ENCODE data around the gene CEP112. TPM values are rescaled to one million over a fixed set of nuclear protein-coding genes. Genes with fewer than 3 reads are reported as not detected.

The CEP112 gene
- total and polyA plus RNA-seq, 2 of the 13 experiments (the other 11 are each of a cell fraction or from before 2014, with no cell fraction given): 1.2 to 3.4 TPM

- TF ChIP-seq, protein P1, sequence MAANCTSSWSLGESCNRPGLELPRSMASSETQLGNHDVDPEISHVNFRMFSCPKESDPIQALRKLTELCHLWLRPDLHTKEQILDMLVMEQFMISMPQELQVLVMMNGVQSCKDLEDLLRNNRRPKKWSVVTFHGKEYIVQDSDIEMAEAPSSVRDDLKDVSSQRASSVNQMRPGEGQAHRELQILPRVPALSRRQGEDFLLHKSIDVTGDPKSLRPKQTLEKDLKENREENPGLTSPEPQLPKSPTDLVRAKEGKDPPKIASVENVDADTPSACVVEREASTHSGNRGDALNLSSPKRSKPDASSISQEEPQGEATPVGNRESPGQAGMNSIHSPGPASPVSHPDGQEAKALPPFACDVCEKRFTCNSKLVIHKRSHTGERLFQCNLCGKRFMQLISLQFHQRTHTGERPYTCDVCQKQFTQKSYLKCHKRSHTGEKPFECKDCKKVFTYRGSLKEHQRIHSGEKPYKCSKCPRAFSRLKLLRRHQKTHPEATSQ (CRISPR knock-in tag; IDR thresholded peaks at IDR 0.05; ENCODE audit: borderline replicate concordance): no peak
- TF ChIP-seq ZKSCAN8 (CRISPR knock-in tag; IDR thresholded peaks at IDR 0.05; ENCODE audit: borderline replicate concordance) (no peak), XRCC5 (optimal IDR thresholded peaks at IDR 0.05; ENCODE audit: low read length) (no peak)
Measured at GRCh38 chr17:65665966-65666365, 526.0 kb downstream of the CEP112 start (continued).

GRCh38 chr17:65664696-65665095, 527.2 kb downstream of the CEP112 start:
- in situ Hi-C loops (cut with HindIII; ENCODE audit: extremely low pct_ligation_motif_present, low pct_unique_long_range_greater_than_20kb) (no loop called here), intact Hi-C loops (cut with micrococcal nuclease; ENCODE audit: unreplicated experiment) (no loop called here)
- 96% methylated on average over 1 of the region's 1 CpG for WGBS (ENCODE audit: low lambda C conversion rate)
- ATAC-seq: no peak
- TF ChIP-seq GABPA (IDR thresholded peaks at IDR 0.05; ENCODE audit: low read depth, low read length) (no peak), GABPA (CRISPR knock-in tag; IDR thresholded peaks at IDR 0.05; ENCODE audit: low read depth) (no peak), ZNF12 (CRISPR knock-in tag; IDR thresholded peaks at IDR 0.05) (peak; percentile 80), ZNF740 (CRISPR knock-in tag; IDR thresholded peaks at IDR 0.05) (no peak)
- no peak for DNase-seq (ENCODE audit: low spot score)
- Histone ChIP-seq H2AFZ (ENCODE audit: low read length) (no peak overlapping the region), H3K27ac (ENCODE audit: extremely low read length, insufficient read depth, low read length) (no peak overlapping the region), H3K79me2 (ENCODE audit: insufficient read depth, low read length) (no peaks in the 10 kb centered on the region), H3K27me3 (ENCODE audit: control insufficient read depth in 1 of 2, insufficient read depth in 2 of 2, low read length in 2 of 2) (no peaks in the 10 kb centered on the region), H3K36me3 (replicated peaks in 1 of 2; ENCODE audit: control insufficient read depth in 1 of 2, insufficient read depth in 2 of 2, low read length in 2 of 2) (no peaks in the 10 kb centered on the region), H3K4me2 (ENCODE audit: low read depth, low read length) (no peak overlapping the region), H3K9ac (ENCODE audit: insufficient read depth, low read depth, low read length) (no peak overlapping the region), H3K4me3 (replicated peaks in 1 of 3; ENCODE audit: insufficient read depth in 1 of 3, low read depth in 2 of 3, low read length in 3 of 3) (no peak overlapping the region), H4K20me1 (ENCODE audit: insufficient read depth, low read length) (no peaks in the 10 kb centered on the region), H3K9me3 (ENCODE audit: low read length) (no peaks in the 10 kb centered on the region), H3K4me1 (ENCODE audit: insufficient read depth, low read length) (peaks cover 16% of the 10 kb centered on the region)
- ChIA-PET CTCF (ENCODE audit: low intra/inter-chr PET ratio, low total read pairs) (no interaction called here), POLR2A (no interaction called here)
- no TSS peak for BruUV-seq (replicated peaks)
- no peak for FAIRE-seq

All from HepG2 (cell line).